Ishikawa (cell line): ENCODE data around the gene PEMT.

Experiments
- EP300 ChIP-seq: IDR thresholded peaks from 2 replicates; pipeline ENCODE4 v1.6.1; 2012; ENCODE audit warnings: borderline replicate concordance
- YY1 ChIP-seq: IDR thresholded peaks from 2 replicates; pipeline ENCODE4 v1.6.1; 2012; ENCODE audit warnings: low read depth

GRCh38 chr17:17498606-17499301, 92.8 kb downstream of the PEMT start:
- no peak for TF ChIP-seq EP300
- no peak for TF ChIP-seq YY1
